ENCODE data around the gene CYB5A.

CYB5A gene

GRCh38 chr18:74274700-74275099, 17.1 kb downstream of the CYB5A start:
- no peak for FAIRE-seq

- no peak for FAIRE-seq
Measured at GRCh38 chr18:74273394-74273793, 18.4 kb downstream of the CYB5A start.

GRCh38 chr18:74271635-74272034, 20.1 kb downstream of the CYB5A start:
- no peak for FAIRE-seq

- no peak for FAIRE-seq
Measured at GRCh38 chr18:74268933-74269620, 22.7 kb downstream of the CYB5A start.

- no peak for FAIRE-seq
Measured at GRCh38 chr18:74268175-74268574, 23.6 kb downstream of the CYB5A start.

GRCh38 chr18:74266161-74266560, 25.6 kb downstream of the CYB5A start:
- FAIRE-seq: no peak

GRCh38 chr18:74265546-74266098, 26.1 kb downstream of the CYB5A start:
- no peak for FAIRE-seq

GRCh38 chr18:74264303-74265020, 27.3 kb downstream of the CYB5A start:
- no peak for FAIRE-seq

- no peak for FAIRE-seq
Measured at GRCh38 chr18:74261053-74261713, 30.6 kb downstream of the CYB5A start.

GRCh38 chr18:74259347-74259746, 32.4 kb downstream of the CYB5A start:
- no peak for FAIRE-seq

GRCh38 chr18:74257083-74257482, 34.7 kb downstream of the CYB5A start:
- no peak for FAIRE-seq

- FAIRE-seq: no peak
Measured at GRCh38 chr18:74256190-74256589, 35.6 kb downstream of the CYB5A start.

GRCh38 chr18:74255131-74255616, 36.6 kb downstream of the CYB5A start:
- FAIRE-seq: no peak

- no peak for FAIRE-seq
Measured at GRCh38 chr18:74252039-74252395, 39.7 kb downstream of the CYB5A start.

- peak; percentile 97 for FAIRE-seq
Measured at GRCh38 chr18:74251297-74252038, 40.3 kb downstream of the CYB5A start.

GRCh38 chr18:74250131-74250530, 41.6 kb downstream of the CYB5A start:
- no peak for FAIRE-seq

GRCh38 chr18:74249181-74249968, 42.4 kb downstream of the CYB5A start:
- FAIRE-seq: no peak

- FAIRE-seq: no peak
Measured at GRCh38 chr18:74248595-74248994, 43.2 kb downstream of the CYB5A start.

GRCh38 chr18:74248189-74248588, 43.6 kb downstream of the CYB5A start:
- FAIRE-seq: no peak

GRCh38 chr18:74244554-74244953, 47.2 kb downstream of the CYB5A start:
- no peak for FAIRE-seq

- FAIRE-seq: no peak
Measured at GRCh38 chr18:74243127-74243526, 48.6 kb downstream of the CYB5A start.
